ENCODE measurements around the gene CDH23.

- TF ChIP-seq NKRF (conservative IDR thresholded peaks at IDR 0.05) = no peak
- no peak for TF ChIP-seq CTCF (IDR thresholded peaks at IDR 0.05 in 2 of 3, conservative IDR thresholded peaks at IDR 0.05 in 1 of 3; ENCODE audit: control insufficient read depth in 2 of 3, extremely low read depth in 1 of 3, insufficient read depth in 1 of 3, low read depth in 3 of 3, low read length in 3 of 3)
- no peak for TF ChIP-seq TAF1 (IDR thresholded peaks at IDR 0.05; ENCODE audit: borderline replicate concordance, low read depth, low read length)
- TF ChIP-seq SUPT20H (IDR thresholded peaks at IDR 0.05; ENCODE audit: borderline replicate concordance, control insufficient read depth, low read depth, low read length) = no peak
- TF ChIP-seq ZBTB4 (CRISPR knock-in tag; IDR thresholded peaks at IDR 0.05) = no peak
Observed at GRCh38 chr10:71713135-71714030, 316.7 kb downstream of the CDH23 start.

Data from GM12878 (cell line).